Neural cell (in vitro differentiated cells): Measurements from ENCODE around the gene SLC39A2.

Source experiments
- EP300 ChIP-seq: fragments of 450-650 bp; conservative IDR thresholded peaks from 2 replicates; pipeline ENCODE4 v1.6.1; 2014; ENCODE audit warnings: antibody characterized with exemption, mild to moderate bottlenecking, moderate library complexity; ENCODE audit not compliant: poor library complexity, severe bottlenecking
- EZH2 ChIP-seq: fragments of 200-600, 300-800 bp; shearing (Covaris generic), sonication (generic); IDR thresholded peaks from 2 replicates; pipeline ENCODE4 v1.6.1; 2014; ENCODE audit warnings: antibody characterized with exemption, low read length, borderline replicate concordance, mild to moderate bottlenecking; ENCODE audit not compliant: insufficient read depth, poor library complexity, severe bottlenecking
- POLR2AphosphoS5 ChIP-seq: IDR thresholded peaks from 2 replicates; pipeline ENCODE4 v1.6.1; 2012
- RAD21 ChIP-seq: fragments of 450-650 bp; conservative IDR thresholded peaks from 2 replicates; pipeline ENCODE4 v1.6.1; 2014; ENCODE audit warnings: antibody characterized with exemption, mild to moderate bottlenecking, moderate library complexity
- SMC3 ChIP-seq: fragments of 450-650 bp; conservative IDR thresholded peaks from 2 replicates; pipeline ENCODE4 v1.6.1; 2014; ENCODE audit warnings: antibody characterized with exemption, mild to moderate bottlenecking, moderate library complexity; ENCODE audit not compliant: poor library complexity
- TAF1 ChIP-seq: IDR thresholded peaks from 2 replicates; pipeline ENCODE4 v1.6.1; 2012; ENCODE audit warnings: low read depth
- TF ChIP-seq, protein P1 (sequence below): fragments of 450-650 bp; IDR thresholded peaks from 2 replicates; pipeline ENCODE4 v1.5.1; 2014; ENCODE audit warnings: antibody characterized with exemption, mild to moderate bottlenecking, moderate library complexity; ENCODE audit not compliant: poor library complexity, severe bottlenecking
- TF ChIP-seq, protein P2 (sequence below): IDR thresholded peaks from 2 replicates; pipeline ENCODE4 v1.6.1; 2012; ENCODE audit warnings: borderline replicate concordance

DNA sequence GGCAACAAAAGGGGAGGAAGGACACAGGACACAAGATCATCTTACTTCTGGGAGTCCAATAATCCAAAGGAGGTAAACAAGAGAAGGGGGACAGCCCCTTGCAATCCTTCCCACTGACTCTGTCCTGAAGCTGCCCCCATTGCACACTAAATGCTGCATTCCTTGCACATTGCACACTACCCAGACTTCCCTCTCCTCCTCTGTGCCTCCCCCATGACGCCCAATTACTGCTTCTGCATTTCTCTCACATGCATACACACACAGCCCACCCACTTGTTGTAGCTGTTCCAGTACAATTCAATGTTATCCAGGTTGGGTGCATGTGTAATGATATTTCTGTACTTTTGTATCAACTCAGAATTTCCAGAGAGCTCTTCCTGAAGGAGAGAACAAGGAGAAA lies 20.3 kb downstream of the SLC39A2 start:
- TF ChIP-seq, protein P1, sequence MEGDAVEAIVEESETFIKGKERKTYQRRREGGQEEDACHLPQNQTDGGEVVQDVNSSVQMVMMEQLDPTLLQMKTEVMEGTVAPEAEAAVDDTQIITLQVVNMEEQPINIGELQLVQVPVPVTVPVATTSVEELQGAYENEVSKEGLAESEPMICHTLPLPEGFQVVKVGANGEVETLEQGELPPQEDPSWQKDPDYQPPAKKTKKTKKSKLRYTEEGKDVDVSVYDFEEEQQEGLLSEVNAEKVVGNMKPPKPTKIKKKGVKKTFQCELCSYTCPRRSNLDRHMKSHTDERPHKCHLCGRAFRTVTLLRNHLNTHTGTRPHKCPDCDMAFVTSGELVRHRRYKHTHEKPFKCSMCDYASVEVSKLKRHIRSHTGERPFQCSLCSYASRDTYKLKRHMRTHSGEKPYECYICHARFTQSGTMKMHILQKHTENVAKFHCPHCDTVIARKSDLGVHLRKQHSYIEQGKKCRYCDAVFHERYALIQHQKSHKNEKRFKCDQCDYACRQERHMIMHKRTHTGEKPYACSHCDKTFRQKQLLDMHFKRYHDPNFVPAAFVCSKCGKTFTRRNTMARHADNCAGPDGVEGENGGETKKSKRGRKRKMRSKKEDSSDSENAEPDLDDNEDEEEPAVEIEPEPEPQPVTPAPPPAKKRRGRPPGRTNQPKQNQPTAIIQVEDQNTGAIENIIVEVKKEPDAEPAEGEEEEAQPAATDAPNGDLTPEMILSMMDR: no peak
- no peak for TF ChIP-seq EP300
- TF ChIP-seq EZH2: no peak
- TF ChIP-seq, protein P2, sequence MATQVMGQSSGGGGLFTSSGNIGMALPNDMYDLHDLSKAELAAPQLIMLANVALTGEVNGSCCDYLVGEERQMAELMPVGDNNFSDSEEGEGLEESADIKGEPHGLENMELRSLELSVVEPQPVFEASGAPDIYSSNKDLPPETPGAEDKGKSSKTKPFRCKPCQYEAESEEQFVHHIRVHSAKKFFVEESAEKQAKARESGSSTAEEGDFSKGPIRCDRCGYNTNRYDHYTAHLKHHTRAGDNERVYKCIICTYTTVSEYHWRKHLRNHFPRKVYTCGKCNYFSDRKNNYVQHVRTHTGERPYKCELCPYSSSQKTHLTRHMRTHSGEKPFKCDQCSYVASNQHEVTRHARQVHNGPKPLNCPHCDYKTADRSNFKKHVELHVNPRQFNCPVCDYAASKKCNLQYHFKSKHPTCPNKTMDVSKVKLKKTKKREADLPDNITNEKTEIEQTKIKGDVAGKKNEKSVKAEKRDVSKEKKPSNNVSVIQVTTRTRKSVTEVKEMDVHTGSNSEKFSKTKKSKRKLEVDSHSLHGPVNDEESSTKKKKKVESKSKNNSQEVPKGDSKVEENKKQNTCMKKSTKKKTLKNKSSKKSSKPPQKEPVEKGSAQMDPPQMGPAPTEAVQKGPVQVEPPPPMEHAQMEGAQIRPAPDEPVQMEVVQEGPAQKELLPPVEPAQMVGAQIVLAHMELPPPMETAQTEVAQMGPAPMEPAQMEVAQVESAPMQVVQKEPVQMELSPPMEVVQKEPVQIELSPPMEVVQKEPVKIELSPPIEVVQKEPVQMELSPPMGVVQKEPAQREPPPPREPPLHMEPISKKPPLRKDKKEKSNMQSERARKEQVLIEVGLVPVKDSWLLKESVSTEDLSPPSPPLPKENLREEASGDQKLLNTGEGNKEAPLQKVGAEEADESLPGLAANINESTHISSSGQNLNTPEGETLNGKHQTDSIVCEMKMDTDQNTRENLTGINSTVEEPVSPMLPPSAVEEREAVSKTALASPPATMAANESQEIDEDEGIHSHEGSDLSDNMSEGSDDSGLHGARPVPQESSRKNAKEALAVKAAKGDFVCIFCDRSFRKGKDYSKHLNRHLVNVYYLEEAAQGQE: no peak
- TF ChIP-seq TAF1: no peak
- no peak for TF ChIP-seq POLR2AphosphoS5
- no peak for TF ChIP-seq RAD21
- no peak for TF ChIP-seq SMC3
